SK-N-SH (cell line): Measurements from ENCODE around the gene OVCH2. TPM values are rescaled to one million over a fixed set of nuclear protein-coding genes. Genes with fewer than 3 reads are reported as not detected.

Experiments used
- CTCF ChIA-PET: fragments of 300-600, 350-600 bp; formaldehyde crosslinking; extraction: SDS; loops from one replicate; lab custom pipeline; 2021; lab: Yijun Ruan, JAX
- POLR2A ChIA-PET: fragments of 350-600 bp; sonication (Branson Sonifier 250); formaldehyde crosslinking; extraction: SDS; loops from one replicate; lab custom pipeline; 2020; ENCODE audit warnings: antibody characterized with exemption, inconsistent platforms; lab: Yijun Ruan, JAX
- DNase-seq: peaks from one replicate; pipeline ENCODE4 v3.0.0; 2012
- H2AFZ ChIP-seq: fragments of 200-600 bp; sonication (generic); 2 replicates; pipeline ENCODE4 v1.8.1; 2016; ENCODE audit warnings: antibody characterized with exemption, mild to moderate bottlenecking, low read depth
- H3F3A ChIP-seq: fragments of 200-600 bp; sonication (generic); replicated peaks from 2 replicates; pipeline ENCODE3; 2016; ENCODE audit warnings: antibody characterized with exemption, mild to moderate bottlenecking; ENCODE audit not compliant: insufficient read depth
- H3K27ac ChIP-seq, 2 experiments: fragments of 200-500 bp in 1 of 2; fragments of 200-600 bp in 1 of 2; sonication (Bioruptor generic) in 1 of 2; sonication (generic), shearing (Covaris generic) in 1 of 2; 2 replicates each; pipeline versions ENCODE4 v1.5.1 to v1.6.1; 2014 to 2016; ENCODE audit warnings: low read depth in 2 of 2, inconsistent platforms in 1 of 2, low read length in 1 of 2, mild to moderate bottlenecking in 1 of 2, mixed read lengths in 1 of 2
- H3K27me3 ChIP-seq: fragments of 200-600 bp; sonication (generic), shearing (Covaris generic); 2 replicates; pipeline ENCODE4 v1.6.1; 2016; ENCODE audit warnings: mixed run types; ENCODE audit not compliant: insufficient read depth
- H3K36me3 ChIP-seq, 2 experiments: fragments of 200-500 bp in 1 of 2; fragments of 200-600 bp in 1 of 2; sonication (Bioruptor generic) in 1 of 2; sonication (generic) in 1 of 2; replicated peaks in 1 of 2; 2 replicates each; pipeline versions ENCODE3 to v1.5.1; 2014 to 2016; ENCODE audit warnings: low read length in 1 of 2, mild to moderate bottlenecking in 1 of 2; ENCODE audit not compliant: insufficient read depth in 2 of 2, control insufficient read depth in 1 of 2
- H3K4me1 ChIP-seq, 2 experiments: fragments of 200-500 bp in 1 of 2; fragments of 200-600 bp in 1 of 2; sonication (Bioruptor generic) in 1 of 2; sonication (generic), shearing (Covaris generic) in 1 of 2; 2 replicates each; pipeline versions ENCODE4 v1.5.1 to v1.6.1; 2014 to 2016; ENCODE audit warnings: low read depth in 1 of 2, low read length in 1 of 2, mixed run types in 1 of 2; ENCODE audit not compliant: insufficient read depth in 2 of 2, control insufficient read depth in 1 of 2
- H3K4me2 ChIP-seq: fragments of 200-600 bp; sonication (generic), shearing (Covaris generic); 2 replicates; pipeline ENCODE4 v1.6.1; 2017; ENCODE audit warnings: mixed run types
- H3K4me3 ChIP-seq, 2 experiments: fragments of 200-500 bp in 1 of 2; fragments of 200-600 bp in 1 of 2; sonication (Bioruptor generic) in 1 of 2; sonication (generic), shearing (Covaris generic) in 1 of 2; 2 replicates each; pipeline versions ENCODE4 v1.5.1 to v1.8.1; 2014 to 2016; ENCODE audit warnings: low read depth in 2 of 2, inconsistent platforms in 1 of 2, low read length in 1 of 2, mild to moderate bottlenecking in 1 of 2, mixed read lengths in 1 of 2, moderate library complexity in 1 of 2
- H3K79me2 ChIP-seq: fragments of 200-600 bp; sonication (generic); 2 replicates; pipeline ENCODE4 v1.8.1; 2017; ENCODE audit warnings: mild to moderate bottlenecking; ENCODE audit not compliant: insufficient read depth
- H3K9ac ChIP-seq: fragments of 200-600 bp; sonication (generic); 2 replicates; pipeline ENCODE4 v1.6.1; 2017; ENCODE audit warnings: mixed run types
- H3K9me2 ChIP-seq: fragments of 200-600 bp; sonication (generic); 2 replicates; pipeline ENCODE4 v1.6.1; 2017; ENCODE audit warnings: mixed run types
- H3K9me3 ChIP-seq: fragments of 200-600 bp; sonication (generic); 2 replicates; pipeline ENCODE4 v1.6.1; 2017; ENCODE audit warnings: mixed run types, mild to moderate bottlenecking, moderate library complexity
- H4K20me1 ChIP-seq: fragments of 200-600 bp; sonication (generic); 2 replicates; pipeline ENCODE4 v1.6.1; 2017; ENCODE audit warnings: mild to moderate bottlenecking, mixed run types; ENCODE audit not compliant: insufficient read depth
- CHD2 ChIP-seq: fragments of 150-350 bp; IDR thresholded peaks from 2 replicates; pipeline ENCODE4 v1.6.1; 2018; ENCODE audit warnings: low read length; ENCODE audit not compliant: partially characterized antibody
- ELF1 ChIP-seq: IDR thresholded peaks from 2 replicates; pipeline ENCODE4 v1.4.0; 2012
- EP300 ChIP-seq, 2 experiments: IDR thresholded peaks; 2 replicates each; pipeline versions ENCODE4 v1.4.0 to v1.6.1; 2012; ENCODE audit warnings: borderline replicate concordance in 1 of 2, low read depth in 1 of 2, low read length in 1 of 2
- EZH2phosphoT487 ChIP-seq: fragments of 200-600 bp; sonication (generic); IDR thresholded peaks from 2 replicates; pipeline ENCODE4 v1.6.1; 2017; ENCODE audit warnings: low read depth, mixed run types, mild to moderate bottlenecking, antibody characterized with exemption, moderate library complexity, borderline replicate concordance
- FOSL2 ChIP-seq: IDR thresholded peaks from 2 replicates; pipeline ENCODE4 v1.4.0; 2012; ENCODE audit warnings: low read depth, mild to moderate bottlenecking, moderate library complexity, borderline replicate concordance
- FOXM1 ChIP-seq: IDR thresholded peaks from 2 replicates; pipeline ENCODE4 v1.4.0; 2012; ENCODE audit warnings: low read depth, mild to moderate bottlenecking
- GABPA ChIP-seq: IDR thresholded peaks from 2 replicates; pipeline ENCODE4 v1.4.0; 2012; ENCODE audit warnings: low read depth, mild to moderate bottlenecking
- JUND ChIP-seq: IDR thresholded peaks from 2 replicates; pipeline ENCODE4 v1.4.0; 2012
- MAX ChIP-seq: IDR thresholded peaks from 2 replicates; pipeline ENCODE4 v1.4.0; 2012; ENCODE audit warnings: low read depth
- MXI1 ChIP-seq: IDR thresholded peaks from 2 replicates; pipeline ENCODE4 v1.6.1; 2012; ENCODE audit warnings: mild to moderate bottlenecking, low read depth, low read length, improper control_type of control experiment
- NRF1 ChIP-seq: IDR thresholded peaks from 2 replicates; pipeline ENCODE4 v1.6.1; 2012; ENCODE audit warnings: low read depth, mild to moderate bottlenecking, low read length
- PBX3 ChIP-seq: IDR thresholded peaks from 2 replicates; pipeline ENCODE4; 2012
- POLR2AphosphoS5 ChIP-seq: IDR thresholded peaks from 2 replicates; pipeline ENCODE4 v1.6.1; 2012; ENCODE audit warnings: low read depth, low read length
- RCOR1 ChIP-seq: fragments of 150-350 bp; IDR thresholded peaks from 2 replicates; pipeline ENCODE4 v1.6.1; 2017; ENCODE audit warnings: antibody characterized with exemption, low read length
- REST ChIP-seq: IDR thresholded peaks from 2 replicates; pipeline ENCODE4 v1.6.1; 2012; ENCODE audit warnings: mild to moderate bottlenecking, low read depth, low read length, moderate library complexity
- RFX5 ChIP-seq: IDR thresholded peaks from 2 replicates; pipeline ENCODE4 v1.6.1; 2012; ENCODE audit warnings: mild to moderate bottlenecking, improper control_type of control experiment, low read length
- TAF1 ChIP-seq: IDR thresholded peaks from 2 replicates; pipeline ENCODE4 v1.6.1; 2012; ENCODE audit warnings: low read depth, mild to moderate bottlenecking, low read length, moderate library complexity, borderline replicate concordance
- TEAD4 ChIP-seq: IDR thresholded peaks from 2 replicates; pipeline ENCODE4 v1.4.0; 2012; ENCODE audit warnings: mild to moderate bottlenecking, borderline replicate concordance; ENCODE audit not compliant: insufficient read depth
- USF2 ChIP-seq: fragments of 150-350 bp; IDR thresholded peaks from 2 replicates; pipeline ENCODE4 v1.6.1; 2017; ENCODE audit warnings: antibody characterized with exemption, low read length, low read depth, borderline replicate concordance
- YY1 ChIP-seq: IDR thresholded peaks from 2 replicates; pipeline ENCODE4 v1.4.0; 2012; ENCODE audit warnings: low read depth, mild to moderate bottlenecking
- WGBS: methylation state at CpG from one replicate; pipeline ENCODE4 v1.1.6; 2017; ENCODE audit warnings: low lambda C conversion rate; 5-methylcytosine and 5-hydroxymethylcytosine counted together
- polyA plus RNA-seq, 3 experiments: library from polyadenylated mRNA; depleted of rRNA; stranded (reverse); fragments of >200 nt; gene quantifications; 2 replicates each; pipeline ENCODE4 v1.2.3, GENCODE V29; 2012

Gene OVCH2
- polyA plus RNA-seq, 1 of the 3 experiments (the other 2 are of a cell fraction) = not detected

- Histone ChIP-seq H3K4me2 (no peak within 1 kb of the TSS), H3K9ac (no peak within 1 kb of the TSS), H3K4me3 (no peak within 1 kb of the TSS; a peak in 1 of 4 replicates), H4K20me1 (no peaks in the 10 kb centered on the region), H3K79me2 (no peaks in the 10 kb centered on the region), H2AFZ (no peak within 1 kb of the TSS), H3F3A (no peaks in the 10 kb centered on the region), H3K27me3 (peaks cover 19% of the 10 kb centered on the region; the same call in 1 of the 2 replicates), H3K27ac (no peak within 1 kb of the TSS), H3K9me2 (no peaks in the 10 kb centered on the region), H3K9me3 (no peaks in the 10 kb centered on the region), H3K36me3 (no peaks in the 10 kb centered on the region), H3K4me1 (peaks cover 0 to 7% of the 10 kb centered on the region in 2 experiments; a peak in 1 of 4 replicates)
- TF ChIP-seq REST (no peak), MAX (no peak), ELF1 (no peak), CHD2 (no peak), PBX3 (no peak), RCOR1 (no peak), NRF1 (no peak), POLR2AphosphoS5 (no peak), FOXM1 (no peak), RFX5 (no peak), EZH2phosphoT487 (no peak), FOSL2 (no peak), TAF1 (no peak), JUND (no peak), YY1 (no peak), MXI1 (no peak), USF2 (no peak), TEAD4 (no peak), EP300 (IDR thresholded peaks at IDR 0.05; ENCODE audit: borderline replicate concordance in 1 of 2, low read depth in 1 of 2, low read length in 1 of 2) (no peak), GABPA (no peak)
- WGBS = 54% methylated on average over 33 of the region's 40 CpGs
- DNase-seq = peak; percentile 39
- ChIA-PET CTCF (interaction anchor here (0.7 to 2.0 kb wide), 4 partner anchors 8 to 102 kb away, joined by 3 to 8 read pairs (median 3); no protein-coding TSS in a partner anchor), POLR2A (no interaction called here)
Observed at GRCh38 chr11:7672960-7673723, 33.1 kb downstream of the OVCH2 start, which contains the start of gene CYB5R2. Gene CYB5R2, minus strand, starts transcription at chr11:7673500. Its CDS starts 675 bp downstream, at chr11:7672825.
